ENCODE data around the gene MMP19.

The MMP19 gene

GRCh38 chr12:55817345-55818139, 25.2 kb downstream of the MMP19 start, which contains the start of the genes ORMDL2 and SARNP:
Gene ORMDL2, plus strand, starts transcription at chr12:55818041. Its CDS starts 959 bp downstream, at chr12:55819000.
Gene SARNP, minus strand, starts transcription at chr12:55817724. Its CDS starts 23 bp downstream, at chr12:55817701.
- Histone ChIP-seq H3K36me3 (ENCODE audit: insufficient read depth) (peaks cover 35% of the 10 kb centered on the region; the same call in 1 of the 2 replicates), H3K79me2 (ENCODE audit: insufficient read depth, low read depth) (peaks cover 73% of the 10 kb centered on the region), H3K9ac (peak within 1 kb of the TSS; percentile 76), H3K27ac (peak within 1 kb of the TSS; percentile 55), H2AFZ (ENCODE audit: low read depth) (peak within 1 kb of the TSS; percentile 73), H3K4me1 (ENCODE audit: low read depth, poor library complexity, severe bottlenecking) (peaks cover 36% of the 10 kb centered on the region), H3K4me2 (peak within 1 kb of the TSS; percentile 93), H4K20me1 (ENCODE audit: insufficient read depth) (0 out of 2 replicates have a peak, but pooled peaks cover 10% of the 10 kb centered on the region), H3K27me3 (ENCODE audit: insufficient read depth, low read depth) (no peaks in the 10 kb centered on the region), H3K4me3 (IDR thresholded peaks at IDR 0.05; ENCODE audit: insufficient read depth, low read depth, low read length) (peak within 1 kb of the TSS; percentile 83)
- no peak for TF ChIP-seq CTCF (conservative IDR thresholded peaks at IDR 0.05; ENCODE audit: low read depth, low read length)

- Histone ChIP-seq H3K27ac (peak overlapping the region; percentile 55), H3K4me1 (ENCODE audit: low read depth, poor library complexity, severe bottlenecking) (peaks cover 36% of the 10 kb centered on the region), H3K4me2 (peak overlapping the region; percentile 93), H3K79me2 (ENCODE audit: insufficient read depth, low read depth) (peaks cover 80% of the 10 kb centered on the region), H2AFZ (ENCODE audit: low read depth) (peak overlapping the region; percentile 73), H3K4me3 (IDR thresholded peaks at IDR 0.05; ENCODE audit: insufficient read depth, low read depth, low read length) (peak overlapping the region; percentile 83), H3K9ac (peak overlapping the region; percentile 76), H3K27me3 (ENCODE audit: insufficient read depth, low read depth) (no peaks in the 10 kb centered on the region), H4K20me1 (ENCODE audit: insufficient read depth) (0 out of 2 replicates have a peak, but pooled peaks cover 10% of the 10 kb centered on the region), H3K36me3 (ENCODE audit: insufficient read depth) (peaks cover 35% of the 10 kb centered on the region; the same call in 1 of the 2 replicates)
- no peak for TF ChIP-seq CTCF (conservative IDR thresholded peaks at IDR 0.05; ENCODE audit: low read depth, low read length)
These were observed 25.8 kb downstream of the MMP19 start for GRCh38 chr12:55816881-55817344.

GRCh38 chr12:55815473-55815872, 27.3 kb downstream of the MMP19 start:
- H3K9ac ChIP-seq, result no peak overlapping the region
- no peak for TF ChIP-seq CTCF (conservative IDR thresholded peaks at IDR 0.05; ENCODE audit: low read depth, low read length)
- no peak overlapping the region for H3K4me3 ChIP-seq (IDR thresholded peaks at IDR 0.05; ENCODE audit: insufficient read depth, low read depth, low read length)
- H3K4me1 ChIP-seq (ENCODE audit: low read depth, poor library complexity, severe bottlenecking), result peaks cover 36% of the 10 kb centered on the region
- peaks cover 27% of the 10 kb centered on the region; the same call in 1 of the 2 replicates for H3K36me3 ChIP-seq (ENCODE audit: insufficient read depth)
- H3K4me2 ChIP-seq, result peak overlapping the region; percentile 93; the same call in 1 of the 2 replicates
- peaks cover 93% of the 10 kb centered on the region for H3K79me2 ChIP-seq (ENCODE audit: insufficient read depth, low read depth)
- no peak overlapping the region for H3K27ac ChIP-seq
- 0 out of 2 replicates have a peak, but pooled peaks cover 16% of the 10 kb centered on the region for H4K20me1 ChIP-seq (ENCODE audit: insufficient read depth)
- no peak overlapping the region for H2AFZ ChIP-seq (ENCODE audit: low read depth)
- no peaks in the 10 kb centered on the region for H3K27me3 ChIP-seq (ENCODE audit: insufficient read depth, low read depth)

- Histone ChIP-seq H3K36me3 (ENCODE audit: insufficient read depth) (peaks cover 18% of the 10 kb centered on the region; the same call in 1 of the 2 replicates), H2AFZ (ENCODE audit: low read depth) (no peak overlapping the region), H4K20me1 (ENCODE audit: insufficient read depth) (0 out of 2 replicates have a peak, but pooled peaks cover 21% of the 10 kb centered on the region), H3K9ac (no peak overlapping the region), H3K4me3 (IDR thresholded peaks at IDR 0.05; ENCODE audit: insufficient read depth, low read depth, low read length) (no peak overlapping the region), H3K27me3 (ENCODE audit: insufficient read depth, low read depth) (no peaks in the 10 kb centered on the region), H3K27ac (no peak overlapping the region), H3K79me2 (ENCODE audit: insufficient read depth, low read depth) (peaks cover 93% of the 10 kb centered on the region), H3K4me1 (ENCODE audit: low read depth, poor library complexity, severe bottlenecking) (peaks cover 34% of the 10 kb centered on the region), H3K4me2 (no peak overlapping the region)
- no peak for TF ChIP-seq CTCF (conservative IDR thresholded peaks at IDR 0.05; ENCODE audit: low read depth, low read length)
These were observed 28.5 kb downstream of the MMP19 start for GRCh38 chr12:55814257-55814656.

Measured in KMS-11 (cell line).